HG03575 (cell line): ENCODE results near the gene SPOP.
"Not testable (repeated sequence)": the region's sequence is repeated elsewhere in the genome, so short reads cannot be mapped to it uniquely, and the experiment has no call there.

ENCODE experiments used
- ATAC-seq: cut with Tn5 transposase; IDR thresholded peaks from one replicate; pipeline ENCODE4 v1.9.1; 2021; ENCODE audit not compliant: unreplicated experiment, insufficient number of reproducible peaks, low FRiP score; ENCODE audit errors: extremely low read depth

The SPOP gene

GRCh38 chr17:49567871-49568694 lies 109.8 kb downstream of the SPOP start:
- ATAC-seq = no peak

GRCh38 chr17:49567104-49567521 lies 110.8 kb downstream of the SPOP start:
- ATAC-seq = no peak

- no peak for ATAC-seq
These were observed 111.2 kb downstream of the SPOP start for GRCh38 chr17:49566668-49567071.

GRCh38 chr17:49565948-49566491 lies 111.9 kb downstream of the SPOP start:
- ATAC-seq = no peak

- no peak for ATAC-seq
These were observed 113.3 kb downstream of the SPOP start for GRCh38 chr17:49564638-49565037.

- no peak for ATAC-seq
These were observed 120.4 kb downstream of the SPOP start for GRCh38 chr17:49557312-49558024.

GRCh38 chr17:49556223-49556943 lies 121.5 kb downstream of the SPOP start:
- no peak for ATAC-seq

- no peak for ATAC-seq
These were observed 122.2 kb downstream of the SPOP start for GRCh38 chr17:49555495-49556222.

GRCh38 chr17:49554694-49555494 lies 123.0 kb downstream of the SPOP start:
- ATAC-seq = no peak

GRCh38 chr17:49553676-49554335 lies 124.1 kb downstream of the SPOP start:
- no peak for ATAC-seq

- ATAC-seq = no peak
These were observed 125.7 kb downstream of the SPOP start for GRCh38 chr17:49552070-49552751.

- ATAC-seq = no peak
These were observed 126.5 kb downstream of the SPOP start for GRCh38 chr17:49551221-49552069.

GRCh38 chr17:49550764-49551163 lies 127.1 kb downstream of the SPOP start:
- ATAC-seq = not testable (repeated sequence)

- ATAC-seq = no peak
These were observed 127.9 kb downstream of the SPOP start for GRCh38 chr17:49549691-49550678.

GRCh38 chr17:49549311-49549605 lies 128.6 kb downstream of the SPOP start:
- no peak for ATAC-seq
